Measurements from ENCODE around the gene HACD2.

HACD2 gene

DNA sequence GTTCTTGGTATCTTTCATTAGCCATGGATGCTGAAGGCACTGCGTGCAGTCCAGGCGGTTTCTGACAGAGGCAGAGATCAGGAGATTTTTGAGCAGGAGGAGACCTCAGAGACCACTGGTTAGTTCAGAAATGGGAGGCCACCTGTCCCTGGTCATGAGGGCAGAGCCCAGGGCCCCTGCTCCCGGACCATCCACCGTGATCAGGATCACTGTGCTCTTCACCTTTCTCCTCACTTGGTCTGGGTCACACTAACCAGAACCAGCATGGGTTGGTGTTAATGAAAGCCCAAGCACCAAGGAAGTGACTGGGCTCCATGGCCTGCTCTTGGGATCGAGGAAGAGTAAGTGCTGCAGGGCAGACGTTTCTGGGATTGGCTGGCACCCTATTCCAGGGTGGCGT, 42.0 kb upstream of the HACD2 start:
- Histone ChIP-seq H4K20me1 (no peaks in the 10 kb centered on the region; a peak in 1 of 22 replicates), H3K4me2 (no peak overlapping the region), H3K27me3 (no peaks in the 10 kb centered on the region), H3K9me3 (replicated peaks in 1 of 11) (no peaks in the 10 kb centered on the region), H3K36me3 (peaks cover 0 to 88% (median 52%) of the 10 kb centered on the region in 11 experiments; a peak in 14 of 22 replicates), H3K9ac (no peak overlapping the region), H3K4me3 (no peak overlapping the region), H3K4me1 (peaks cover 0 to 3% (median 0%) of the 10 kb centered on the region in 10 experiments; a peak in 3 of 20 replicates), H3K27ac (no peak overlapping the region)
- TF ChIP-seq Cebpa-rat (IDR thresholded peaks at IDR 0.05) = no peak

DNA sequence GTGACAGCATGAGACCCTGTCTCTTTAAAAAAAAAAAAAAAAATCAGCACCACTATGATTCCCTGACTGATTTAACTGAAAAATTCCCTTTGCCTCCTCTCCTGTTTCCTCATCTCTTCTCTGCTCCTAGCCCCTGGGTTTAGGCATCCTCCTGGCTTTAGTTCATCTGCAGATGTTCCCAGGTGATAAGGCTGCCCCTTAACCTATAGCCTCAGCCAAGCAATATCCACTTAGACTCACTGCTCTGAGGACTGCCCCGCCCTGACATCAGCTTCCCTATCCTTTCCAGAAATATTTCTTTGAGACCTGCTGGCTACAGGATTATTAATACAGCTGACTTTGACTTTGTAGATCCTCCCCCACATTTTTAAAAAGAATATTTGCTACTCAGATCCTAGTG, 39.4 kb upstream of the HACD2 start:
- no peak for TF ChIP-seq Cebpa-rat (IDR thresholded peaks at IDR 0.05)
- H3K36me3 ChIP-seq = peaks cover 0 to 85% (median 41%) of the 10 kb centered on the region in 11 experiments; a peak in 13 of 22 replicates
- H3K27ac ChIP-seq = no peak overlapping the region

DNA sequence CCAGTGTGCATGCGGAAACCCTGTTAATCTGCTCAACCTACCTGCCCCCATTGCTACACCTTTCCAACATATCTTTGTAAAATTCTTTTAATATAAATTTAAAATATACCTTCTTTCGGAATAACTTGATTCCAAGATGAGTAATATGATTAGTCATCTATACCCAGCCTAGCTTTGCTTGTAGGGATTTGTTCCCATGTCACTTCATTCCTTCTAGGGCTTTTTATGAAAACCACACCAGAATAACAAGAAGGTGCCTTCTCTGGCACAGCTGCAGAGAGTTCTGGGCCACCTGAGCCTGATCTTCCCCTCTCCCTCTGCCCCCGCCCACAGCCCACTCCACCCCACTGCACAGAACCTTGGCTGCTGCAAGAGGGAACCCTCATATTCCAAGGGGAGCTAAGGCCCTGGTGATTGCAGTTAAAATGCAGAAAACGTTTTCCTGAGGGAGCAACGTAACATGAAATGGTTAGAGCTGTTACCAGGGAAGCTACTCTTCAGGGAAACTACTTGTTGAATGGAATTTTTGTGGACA, 38.6 kb upstream of the HACD2 start:
- TF ChIP-seq Cebpa-rat (IDR thresholded peaks at IDR 0.05) = no peak
- H3K4me2 ChIP-seq = no peak overlapping the region
- H3K4me3 ChIP-seq = no peak overlapping the region
- peaks cover 0 to 76% (median 34%) of the 10 kb centered on the region in 11 experiments; a peak in 13 of 22 replicates for H3K36me3 ChIP-seq
- H3K27ac ChIP-seq = no peak overlapping the region
- H3K9me3 ChIP-seq (replicated peaks in 1 of 11) = no peaks in the 10 kb centered on the region
- H3K27me3 ChIP-seq = no peaks in the 10 kb centered on the region
- H3K4me1 ChIP-seq = peaks cover 12 to 22% (median 18%) of the 10 kb centered on the region in 10 experiments
- H3K9ac ChIP-seq = no peak overlapping the region
- peaks cover 0 to 6% (median 0%) of the 10 kb centered on the region in 11 experiments; a peak in 3 of 22 replicates for H4K20me1 ChIP-seq

More for the DNA sequence above, 39.4 kb upstream of the HACD2 start:
- Histone ChIP-seq H3K4me1 (peaks cover 3 to 13% (median 11%) of the 10 kb centered on the region in 10 experiments), H3K9ac (no peak overlapping the region), H4K20me1 (0 out of 22 replicates have a peak, but pooled peaks cover 0 to under 1% (median 0%) of the 10 kb centered on the region in 11 experiments), H3K27me3 (no peaks in the 10 kb centered on the region), H3K9me3 (replicated peaks in 1 of 11) (no peaks in the 10 kb centered on the region), H3K4me2 (no peak overlapping the region; a peak in 1 of 22 replicates), H3K4me3 (no peak overlapping the region)

DNA sequence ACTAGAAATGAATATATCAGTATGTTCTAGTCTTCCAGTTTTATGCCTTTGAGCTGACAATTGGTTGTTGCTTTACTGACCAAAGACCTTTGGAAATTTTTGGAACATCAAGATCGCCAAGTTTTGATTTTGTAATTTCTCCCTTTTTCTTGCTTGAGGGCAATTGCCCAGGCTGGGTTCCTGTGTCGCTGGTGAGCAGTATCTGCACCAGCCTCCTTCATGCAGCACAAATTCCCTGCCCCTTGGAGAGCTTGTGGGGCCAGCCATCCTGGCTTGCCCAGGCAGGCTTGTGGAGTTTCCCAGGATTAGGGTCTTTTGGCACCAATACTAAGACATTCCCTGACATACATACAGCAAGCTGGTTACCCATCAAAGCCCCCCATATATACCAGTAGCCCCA, 37.9 kb upstream of the HACD2 start:
- H3K4me1 ChIP-seq = peaks cover 18 to 28% (median 25%) of the 10 kb centered on the region in 10 experiments
- peaks cover 0 to 76% (median 28%) of the 10 kb centered on the region in 11 experiments; a peak in 13 of 22 replicates for H3K36me3 ChIP-seq
- no peak for TF ChIP-seq Cebpa-rat (IDR thresholded peaks at IDR 0.05)
- peaks cover 0 to 12% (median 0%) of the 10 kb centered on the region in 11 experiments; a peak in 3 of 22 replicates for H4K20me1 ChIP-seq
- H3K27me3 ChIP-seq = no peaks in the 10 kb centered on the region
- no peak overlapping the region for H3K4me3 ChIP-seq
- no peak overlapping the region for H3K9ac ChIP-seq
- no peaks in the 10 kb centered on the region for H3K9me3 ChIP-seq (replicated peaks in 1 of 11)
- no peak overlapping the region for H3K4me2 ChIP-seq
- no peak overlapping the region for H3K27ac ChIP-seq

DNA sequence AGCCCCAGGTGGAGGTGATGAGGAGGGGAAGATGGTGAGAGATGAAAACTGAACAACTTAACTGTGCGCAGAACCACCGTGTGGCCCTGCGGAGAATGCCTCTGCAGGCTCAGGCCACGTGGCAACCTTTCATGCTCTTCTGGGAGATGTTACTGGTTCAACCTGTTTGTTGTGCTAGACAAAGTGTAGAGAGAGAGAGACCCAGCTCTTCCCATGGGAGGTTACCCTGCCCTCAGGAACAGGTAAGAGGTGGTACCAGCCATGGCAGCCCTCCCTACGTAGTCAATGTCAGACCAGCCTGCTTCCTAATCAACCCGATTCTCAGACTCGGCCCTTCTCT, 37.0 kb upstream of the HACD2 start:
- peaks cover 0 to 14% (median 0%) of the 10 kb centered on the region in 11 experiments; a peak in 4 of 22 replicates for H4K20me1 ChIP-seq
- H3K27me3 ChIP-seq = no peaks in the 10 kb centered on the region
- no peak overlapping the region for H3K27ac ChIP-seq
- TF ChIP-seq Cebpa-rat (IDR thresholded peaks at IDR 0.05) = no peak
- no peak overlapping the region for H3K4me3 ChIP-seq
- no peaks in the 10 kb centered on the region for H3K9me3 ChIP-seq (replicated peaks in 1 of 11)
- H3K4me2 ChIP-seq = no peak overlapping the region
- H3K9ac ChIP-seq = no peak overlapping the region
- H3K4me1 ChIP-seq = peaks cover 21 to 36% (median 32%) of the 10 kb centered on the region in 10 experiments
- H3K36me3 ChIP-seq = peaks cover 0 to 76% (median 23%) of the 10 kb centered on the region in 11 experiments; a peak in 13 of 22 replicates

DNA sequence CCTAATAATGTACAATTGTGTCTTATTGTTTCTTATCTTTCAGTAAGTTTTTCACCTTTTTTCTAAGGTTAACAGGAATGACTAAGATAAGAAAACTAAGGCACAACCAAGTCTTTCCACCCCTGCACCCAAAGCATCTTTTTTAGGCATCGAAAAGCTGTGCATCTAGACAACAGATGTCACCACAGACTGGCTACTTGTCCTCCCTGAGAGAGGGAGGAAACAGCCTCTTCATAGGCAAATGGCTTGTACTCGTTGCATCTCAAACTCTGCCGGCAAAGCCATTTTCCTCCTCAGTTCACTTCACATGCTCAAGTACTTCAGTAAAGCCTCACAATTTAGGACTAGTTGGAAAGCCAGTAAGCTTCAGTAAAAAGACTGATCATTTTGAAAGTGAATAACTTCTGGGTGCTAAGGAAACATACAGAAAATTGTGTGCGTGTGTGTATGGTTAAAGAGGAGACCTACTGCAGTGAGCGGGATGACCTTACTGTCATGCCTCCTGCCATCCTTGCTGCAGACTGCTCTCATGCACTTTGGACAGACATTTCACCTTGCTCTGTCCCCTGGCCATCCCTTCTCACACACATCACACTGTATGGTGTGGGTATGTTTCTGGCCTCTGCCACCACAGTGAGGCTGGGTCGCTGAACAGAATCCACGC, 36.5 kb upstream of the HACD2 start:
- no peaks in the 10 kb centered on the region for H3K27me3 ChIP-seq
- peaks cover 0 to 76% (median 18%) of the 10 kb centered on the region in 11 experiments; a peak in 13 of 22 replicates for H3K36me3 ChIP-seq
- no peaks in the 10 kb centered on the region for H3K9me3 ChIP-seq (replicated peaks in 1 of 11)
- no peak overlapping the region for H3K9ac ChIP-seq
- H4K20me1 ChIP-seq = peaks cover 0 to 14% (median 0%) of the 10 kb centered on the region in 11 experiments; a peak in 4 of 22 replicates
- no peak overlapping the region for H3K27ac ChIP-seq
- peaks cover 21 to 39% (median 32%) of the 10 kb centered on the region in 10 experiments for H3K4me1 ChIP-seq
- no peak for TF ChIP-seq Cebpa-rat (IDR thresholded peaks at IDR 0.05)
- H3K4me3 ChIP-seq = no peak overlapping the region
- H3K4me2 ChIP-seq = no peak overlapping the region

DNA sequence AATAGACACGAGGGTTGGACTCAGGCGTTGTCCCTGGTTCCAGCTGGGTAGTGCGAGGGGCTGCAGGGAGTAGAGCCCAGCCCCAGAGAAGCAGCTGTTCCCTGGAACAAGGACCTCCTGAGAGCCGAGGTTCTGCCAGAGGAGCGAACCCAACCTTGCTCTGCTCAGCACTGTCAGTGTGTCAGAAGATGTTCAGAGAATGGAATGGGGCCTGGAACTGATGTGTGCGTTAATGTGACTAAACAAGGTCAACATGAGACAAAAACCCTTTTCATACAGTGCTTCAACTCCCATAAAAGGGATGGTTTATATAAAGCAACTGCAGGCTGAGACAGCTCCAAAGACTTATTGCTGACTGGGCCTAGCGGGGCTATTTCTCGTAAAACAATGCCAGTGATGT, 35.5 kb upstream of the HACD2 start:
- TF ChIP-seq Cebpa-rat (IDR thresholded peaks at IDR 0.05) = no peak
- peaks cover 0 to 14% (median 0%) of the 10 kb centered on the region in 11 experiments; a peak in 4 of 22 replicates for H4K20me1 ChIP-seq
- H3K4me2 ChIP-seq = peak overlapping the region in 3 of 11 experiments; percentile 7 to 97 (median 29); a peak in 6 of 22 replicates
- H3K9ac ChIP-seq = no peak overlapping the region
- H3K4me1 ChIP-seq = peaks cover 21 to 39% (median 32%) of the 10 kb centered on the region in 10 experiments
- no peaks in the 10 kb centered on the region for H3K27me3 ChIP-seq
- no peaks in the 10 kb centered on the region for H3K9me3 ChIP-seq (replicated peaks in 1 of 11)
- H3K4me3 ChIP-seq = no peak overlapping the region
- H3K27ac ChIP-seq = 0 out of 22 replicates have a peak overlapping the region, but pooled peaks of 2 of the 11 experiments have one; percentile 5 to 7
- peaks cover 0 to 74% (median 16%) of the 10 kb centered on the region in 11 experiments; a peak in 13 of 22 replicates for H3K36me3 ChIP-seq

DNA sequence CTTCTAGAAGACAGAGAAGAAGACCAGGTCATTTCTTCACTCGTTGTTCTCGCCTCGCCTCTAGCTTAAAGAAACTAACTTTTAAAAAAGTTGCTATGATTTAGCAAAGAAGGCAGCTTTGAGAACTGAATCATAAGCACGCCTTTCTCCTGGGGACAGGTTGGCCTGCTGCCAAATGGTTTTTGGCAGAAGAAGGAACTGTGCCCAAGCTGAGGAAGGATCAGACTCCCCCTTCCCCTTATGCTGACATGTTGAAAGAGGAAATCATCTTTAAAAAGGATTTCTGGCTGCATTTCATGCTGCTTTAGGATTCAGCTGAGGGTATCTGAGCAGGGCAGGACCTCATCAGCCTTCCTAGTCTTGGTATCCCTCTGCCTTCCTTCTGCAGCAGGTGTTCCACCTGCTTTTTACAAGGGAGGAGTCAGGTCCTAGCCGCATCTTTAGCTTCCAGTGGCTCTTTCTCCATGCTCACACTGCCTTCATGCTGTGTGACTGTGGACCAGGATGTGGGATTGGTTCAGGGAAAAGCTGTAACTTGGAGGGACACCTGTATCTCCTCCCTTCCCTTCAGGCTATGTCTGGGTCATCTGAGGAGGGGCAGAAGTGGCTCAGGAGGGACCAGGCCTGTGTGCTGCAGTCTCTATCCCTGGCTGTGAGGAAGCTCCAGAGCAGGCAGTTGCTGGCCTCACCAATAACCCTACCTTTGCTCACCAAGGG, 34.1 kb upstream of the HACD2 start:
- Histone ChIP-seq H3K9ac (peak overlapping the region in 10 of 11 experiments; percentile 3 to 61 (median 40); a peak in 17 of 22 replicates), H3K27me3 (no peaks in the 10 kb centered on the region), H4K20me1 (peaks cover 0 to 14% (median 0%) of the 10 kb centered on the region in 11 experiments; a peak in 4 of 22 replicates), H3K4me2 (peak overlapping the region; percentile 72 to 97 (median 87)), H3K27ac (peak overlapping the region; percentile 1 to 76 (median 55); a peak in 21 of 22 replicates), H3K4me1 (peaks cover 23 to 39% (median 33%) of the 10 kb centered on the region in 10 experiments), H3K4me3 (peak overlapping the region in 4 of 10 experiments; percentile 23 to 48 (median 35); a peak in 8 of 20 replicates), H3K9me3 (replicated peaks in 1 of 11) (no peaks in the 10 kb centered on the region), H3K36me3 (peaks cover 0 to 75% (median 22%) of the 10 kb centered on the region in 11 experiments; a peak in 15 of 22 replicates)
- TF ChIP-seq Cebpa-rat (IDR thresholded peaks at IDR 0.05) = no peak
